PC-3 (cell line): ENCODE measurements around the gene SLAIN1. TPM values are rescaled to one million over a fixed set of nuclear protein-coding genes. Genes with fewer than 3 reads are reported as not detected.

ENCODE experiments used
- ATAC-seq: fragments of 200-7000 bp; cut with Tn5 transposase; 2 replicates; pipeline ENCODE4 v1.9.1; 2020; ENCODE audit warnings: mild to moderate bottlenecking, moderate library complexity
- BruUV-seq: library from RNA; stranded (reverse); fragments of 400-500 nt; replicated peaks from 2 replicates; lab custom pipeline; 2021; lab: Mats Ljungman, UMichigan
- CTCF ChIA-PET: fragments of 300-600 bp; sonication (Branson Sonifier 250); formaldehyde crosslinking; loops from one replicate; lab custom pipeline; 2022; ENCODE audit warnings: antibody characterized with exemption; lab: Charles Lee
- POLR2A ChIA-PET: fragments of 300-600 bp; sonication (Branson Sonifier 250); formaldehyde crosslinking; loops from one replicate; lab custom pipeline; 2022; ENCODE audit warnings: antibody characterized with exemption; ENCODE audit not compliant: unreplicated experiment; lab: Charles Lee
- DNase-seq: peaks from one replicate; pipeline ENCODE4 v3.0.0-alpha.2; 2015
- H2AFZ ChIP-seq: fragments of 300-600 bp; sonication (generic); 2 replicates; pipeline ENCODE4 v1.6.0; 2016; ENCODE audit warnings: antibody characterized with exemption, low read length
- H3F3A ChIP-seq: fragments of 300-600 bp; sonication (generic); one replicate; pipeline ENCODE4 v1.6.0; 2017; ENCODE audit warnings: antibody characterized with exemption, low read length, control low read depth, mild to moderate bottlenecking; ENCODE audit not compliant: unreplicated experiment
- H3K27ac ChIP-seq: fragments of 300-600 bp; sonication (generic); 2 replicates; pipeline ENCODE4 v1.5.1; 2016; ENCODE audit warnings: mild to moderate bottlenecking, low read length
- H3K27me3 ChIP-seq: fragments of 300-600 bp; sonication (generic); 2 replicates; pipeline ENCODE4 v1.6.1; 2016; ENCODE audit warnings: low read length, mixed read lengths
- H3K36me3 ChIP-seq: fragments of 300-600 bp; sonication (generic); 2 replicates; pipeline ENCODE4 v1.6.1; 2016; ENCODE audit warnings: low read depth, mixed run types, low read length, mixed read lengths
- H3K4me1 ChIP-seq: fragments of 300-600 bp; sonication (generic); 2 replicates; pipeline ENCODE4 v1.5.1; 2016; ENCODE audit warnings: low read length; ENCODE audit not compliant: insufficient read depth
- H3K4me2 ChIP-seq: fragments of 300-600 bp; sonication (generic); 2 replicates; pipeline ENCODE4 v1.6.0; 2016; ENCODE audit warnings: low read length
- H3K4me3 ChIP-seq: fragments of 300-600 bp; sonication (generic); 2 replicates; pipeline ENCODE4 v1.5.1; 2016; ENCODE audit warnings: mild to moderate bottlenecking, low read length, mixed read lengths
- H3K79me2 ChIP-seq: fragments of 300-600 bp; sonication (generic); 2 replicates; pipeline ENCODE4 v1.6.1; 2017; ENCODE audit warnings: low read length, mixed read lengths
- H3K9ac ChIP-seq: fragments of 300-600 bp; sonication (generic); 2 replicates; pipeline ENCODE4 v1.6.0; 2016; ENCODE audit warnings: mild to moderate bottlenecking, low read length
- H3K9me2 ChIP-seq: fragments of 300-600 bp; sonication (generic); replicated peaks from 2 replicates; pipeline ENCODE4 v1.6.1; 2016; ENCODE audit warnings: mixed run types, low read length, mixed read lengths
- H3K9me3 ChIP-seq: fragments of 300-600 bp; sonication (generic); 2 replicates; pipeline ENCODE4 v1.6.1; 2016; ENCODE audit warnings: low read length, mixed read lengths
- H4K20me1 ChIP-seq: fragments of 300-600 bp; sonication (generic); 2 replicates; pipeline ENCODE4 v1.6.1; 2016; ENCODE audit warnings: low read length, mixed read lengths
- EZH2 ChIP-seq: fragments of 300-600 bp; sonication (generic); IDR thresholded peaks from one replicate; pipeline ENCODE4 v1.6.1; 2017; ENCODE audit warnings: antibody characterized with exemption, mild to moderate bottlenecking, low read length; ENCODE audit not compliant: unreplicated experiment
- EZH2phosphoT487 ChIP-seq: fragments of 300-600 bp; sonication (generic); IDR thresholded peaks from 2 replicates; pipeline ENCODE4 v1.6.1; 2018; ENCODE audit warnings: mild to moderate bottlenecking, antibody characterized with exemption, low read length, borderline replicate concordance
- intact Hi-C: fragments of 100-400 bp; cut with micrococcal nuclease; formaldehyde crosslinking; loops from 2 replicates; pipeline ENCODE4 v1.9.0; 2023
- total RNA-seq: library from RNA; depleted of rRNA; stranded (reverse); fragments of >200 nt; gene quantifications from 2 replicates; pipeline ENCODE4 v1.2.3, GENCODE V29; 2014
- TF ChIP-seq, protein P1 (sequence below): fragments of 300-600 bp; sonication (generic); conservative IDR thresholded peaks from 2 replicates; pipeline ENCODE4 v1.5.1; 2017; ENCODE audit warnings: antibody characterized with exemption, low read depth, mild to moderate bottlenecking, low read length

The SLAIN1 gene
- total RNA-seq, 1 experiment from 2014 or later, result 12.7 TPM

DNA sequence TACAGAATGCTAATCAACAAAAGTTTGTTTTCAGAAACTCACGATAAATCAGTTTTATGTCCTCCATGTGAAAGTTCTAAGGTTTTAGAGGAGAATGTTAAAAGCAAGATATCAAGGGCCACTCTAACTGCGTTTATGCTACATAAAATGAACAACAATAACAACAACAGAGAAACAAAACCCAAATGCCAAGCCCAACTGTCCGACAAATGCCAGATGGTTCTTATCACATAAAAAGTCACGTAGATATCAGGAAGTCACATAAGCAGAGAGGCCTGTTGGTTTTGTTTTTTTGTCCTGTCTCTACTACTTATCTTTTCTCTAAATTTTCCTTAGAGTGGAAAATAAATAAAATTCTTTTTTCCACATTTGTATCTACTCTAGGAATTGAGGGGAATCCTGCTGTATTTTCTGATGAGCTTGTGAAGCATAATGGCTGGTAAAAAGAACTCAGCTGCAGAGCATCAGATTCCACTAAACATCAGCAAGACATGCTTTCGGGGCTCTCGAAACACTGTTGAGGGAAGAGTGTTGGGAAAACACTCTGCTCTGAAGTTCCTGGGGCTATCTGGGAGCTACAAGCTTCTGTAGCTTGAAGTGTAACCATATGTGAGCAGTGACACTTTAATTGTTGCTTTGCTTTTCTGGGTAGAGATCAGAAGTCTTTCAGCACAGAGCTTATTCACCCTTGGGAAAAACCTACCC is 110.1 kb downstream of the SLAIN1 start:
- Histone ChIP-seq H3K27me3 (no peaks in the 10 kb centered on the region), H3K4me2 (no peak overlapping the region), H3K9me2 (no peaks in the 10 kb centered on the region), H3K27ac (no peak overlapping the region), H3K9ac (no peak overlapping the region), H4K20me1 (no peaks in the 10 kb centered on the region), H2AFZ (no peak overlapping the region), H3F3A (no peaks in the 10 kb centered on the region), H3K4me1 (no peaks in the 10 kb centered on the region), H3K79me2 (no peaks in the 10 kb centered on the region), H3K4me3 (no peak overlapping the region), H3K36me3 (no peaks in the 10 kb centered on the region), H3K9me3 (no peaks in the 10 kb centered on the region)
- POLR2A ChIA-PET, result no interaction called here
- no peak for DNase-seq
- intact Hi-C loops, result no loop called here
- TF ChIP-seq EZH2 (no peak), EZH2phosphoT487 (no peak)
- TF ChIP-seq, protein P1, sequence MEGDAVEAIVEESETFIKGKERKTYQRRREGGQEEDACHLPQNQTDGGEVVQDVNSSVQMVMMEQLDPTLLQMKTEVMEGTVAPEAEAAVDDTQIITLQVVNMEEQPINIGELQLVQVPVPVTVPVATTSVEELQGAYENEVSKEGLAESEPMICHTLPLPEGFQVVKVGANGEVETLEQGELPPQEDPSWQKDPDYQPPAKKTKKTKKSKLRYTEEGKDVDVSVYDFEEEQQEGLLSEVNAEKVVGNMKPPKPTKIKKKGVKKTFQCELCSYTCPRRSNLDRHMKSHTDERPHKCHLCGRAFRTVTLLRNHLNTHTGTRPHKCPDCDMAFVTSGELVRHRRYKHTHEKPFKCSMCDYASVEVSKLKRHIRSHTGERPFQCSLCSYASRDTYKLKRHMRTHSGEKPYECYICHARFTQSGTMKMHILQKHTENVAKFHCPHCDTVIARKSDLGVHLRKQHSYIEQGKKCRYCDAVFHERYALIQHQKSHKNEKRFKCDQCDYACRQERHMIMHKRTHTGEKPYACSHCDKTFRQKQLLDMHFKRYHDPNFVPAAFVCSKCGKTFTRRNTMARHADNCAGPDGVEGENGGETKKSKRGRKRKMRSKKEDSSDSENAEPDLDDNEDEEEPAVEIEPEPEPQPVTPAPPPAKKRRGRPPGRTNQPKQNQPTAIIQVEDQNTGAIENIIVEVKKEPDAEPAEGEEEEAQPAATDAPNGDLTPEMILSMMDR, result no peak
- no TSS peak for BruUV-seq
- ATAC-seq, result no peak
- CTCF ChIA-PET, result no interaction called here

DNA sequence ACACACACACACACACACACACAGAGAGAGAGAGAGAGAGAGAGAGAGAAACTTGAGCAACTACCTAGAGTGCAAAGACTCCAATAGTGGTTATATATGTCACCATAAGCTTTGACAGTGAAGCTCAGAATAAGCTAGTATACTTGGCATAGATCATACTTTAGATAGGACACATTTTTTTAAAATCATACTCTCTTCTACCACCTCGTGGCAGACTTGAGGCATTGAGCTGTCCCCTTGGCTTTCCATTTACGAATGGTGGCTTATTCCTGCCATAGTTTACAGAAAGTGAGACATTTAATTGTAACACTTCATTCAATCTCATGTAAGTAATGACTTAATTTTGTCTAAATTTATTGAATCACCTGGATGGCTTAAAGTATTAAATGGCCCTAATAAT is 112.9 kb downstream of the SLAIN1 start:
- no peaks in the 10 kb centered on the region for H4K20me1 ChIP-seq
- H3K9me3 ChIP-seq, result no peaks in the 10 kb centered on the region
- H3K27ac ChIP-seq, result no peak overlapping the region
- H3K9me2 ChIP-seq, result no peaks in the 10 kb centered on the region
- TF ChIP-seq, protein P1, result peak; percentile 59
- no peak for TF ChIP-seq EZH2
- TF ChIP-seq EZH2phosphoT487, result no peak
- ChIA-PET POLR2A (no interaction called here), CTCF (interaction anchor here (0.5 to 0.9 kb wide), 4 partner anchors 121 to 311 kb away, joined by 3 to 7 read pairs (median 4); no protein-coding TSS in a partner anchor)
- H3K79me2 ChIP-seq, result no peaks in the 10 kb centered on the region
- no peaks in the 10 kb centered on the region for H3F3A ChIP-seq
- H3K27me3 ChIP-seq, result no peaks in the 10 kb centered on the region
- H3K9ac ChIP-seq, result no peak overlapping the region
- no peaks in the 10 kb centered on the region for H3K36me3 ChIP-seq
- no peak overlapping the region for H2AFZ ChIP-seq
- no peak overlapping the region for H3K4me2 ChIP-seq
- peak; percentile 53 for ATAC-seq
- peak; percentile 53 for DNase-seq
- no TSS peak for BruUV-seq
- peaks cover 1% of the 10 kb centered on the region; the same call in 1 of the 2 replicates for H3K4me1 ChIP-seq
- intact Hi-C loops, result loop anchor here (1.0 kb wide), 2 partner anchors 31 to 311 kb away; no protein-coding TSS in a partner anchor
- H3K4me3 ChIP-seq, result no peak overlapping the region

DNA sequence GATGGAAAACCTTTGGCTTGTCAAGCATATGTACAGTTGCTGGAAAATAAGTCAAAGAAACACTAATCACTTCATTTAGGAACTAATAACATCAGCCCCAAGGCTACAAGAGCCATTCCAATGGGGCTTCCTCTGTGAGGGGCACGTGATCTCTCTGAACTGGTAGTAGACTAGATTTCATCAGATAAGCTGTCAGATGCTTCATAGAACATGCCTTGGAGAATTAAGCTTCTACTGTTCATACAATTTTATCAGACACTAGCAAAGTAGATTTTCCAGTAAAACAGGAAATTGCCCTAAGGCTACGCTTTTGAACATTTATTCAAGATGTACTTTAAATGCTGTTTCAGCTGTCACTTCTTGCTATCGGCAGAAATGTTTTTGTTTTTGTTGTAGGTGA is 113.4 kb downstream of the SLAIN1 start:
- no peak overlapping the region for H3K27ac ChIP-seq
- H3K9me2 ChIP-seq, result no peaks in the 10 kb centered on the region
- intact Hi-C loops, result loop anchor here (1.0 kb wide), 2 partner anchors 32 to 310 kb away; no protein-coding TSS in a partner anchor
- no peak overlapping the region for H3K9ac ChIP-seq
- ChIA-PET CTCF (interaction anchor here (0.9 kb wide), 1 partner anchor 310 kb away, joined by 4 read pairs; no protein-coding TSS in a partner anchor), POLR2A (no interaction called here)
- no peaks in the 10 kb centered on the region for H3K79me2 ChIP-seq
- H3K4me3 ChIP-seq, result no peak overlapping the region
- H4K20me1 ChIP-seq, result no peaks in the 10 kb centered on the region
- no TSS peak for BruUV-seq
- TF ChIP-seq EZH2phosphoT487 (no peak), EZH2 (no peak)
- TF ChIP-seq, protein P1, result no peak
- peaks cover 5% of the 10 kb centered on the region; the same call in 1 of the 2 replicates for H3K4me1 ChIP-seq
- DNase-seq, result peak; percentile 37
- H3K36me3 ChIP-seq, result no peaks in the 10 kb centered on the region
- no peak overlapping the region for H3K4me2 ChIP-seq
- H3F3A ChIP-seq, result no peaks in the 10 kb centered on the region
- no peak overlapping the region for H2AFZ ChIP-seq
- ATAC-seq, result no peak
- no peaks in the 10 kb centered on the region for H3K27me3 ChIP-seq
- no peaks in the 10 kb centered on the region for H3K9me3 ChIP-seq
